ENCODE measurements around the gene TFAP2A. TPM values are rescaled to one million over a fixed set of nuclear protein-coding genes. Genes with fewer than 3 reads are reported as not detected.

TFAP2A gene
- total and polyA plus RNA-seq, 10 of the 15 experiments (the other 5 are each of a cell fraction or from before 2014, with no cell fraction given) = 0.05 to 0.46 (median 0.17) TPM; not detected in 4

GRCh38 chr6:10408457-10408856 lies 6.4 kb downstream of the TFAP2A start:
- no peak overlapping the region for H2AFZ ChIP-seq (ENCODE audit: control insufficient read depth, low read depth, low read length)
- no peaks in the 10 kb centered on the region for H4K20me1 ChIP-seq (ENCODE audit: control insufficient read depth, insufficient read depth)
- peaks cover 9% of the 10 kb centered on the region; the same call in 2 of the 3 replicates for H3K9me3 ChIP-seq (replicated peaks; ENCODE audit: control insufficient read depth, insufficient read depth, low read length)
- no peaks in the 10 kb centered on the region for H3K36me3 ChIP-seq (ENCODE audit: control insufficient read depth in 2 of 2, insufficient read depth in 2 of 2, low read length in 1 of 2)
- H3K4me1 ChIP-seq (ENCODE audit: control insufficient read depth, insufficient read depth, low read length) = peaks cover 10% of the 10 kb centered on the region
- ATAC-seq = no peak
- H3K27me3 ChIP-seq (replicated peaks in 1 of 2; ENCODE audit: control insufficient read depth in 2 of 2, insufficient read depth in 2 of 2, low read length in 1 of 2) = peaks cover 3 to 24% of the 10 kb centered on the region in 2 experiments; a peak in 3 of 4 replicates
- RAD21 ChIA-PET (ENCODE audit: unreplicated experiment) = interaction anchor here (0.6 kb wide), 1 partner anchor 57 kb away, joined by 3 read pairs; no protein-coding TSS in a partner anchor
- H3K9ac ChIP-seq (ENCODE audit: control insufficient read depth, insufficient read depth, low read length) = no peak overlapping the region
- SMC1A ChIA-PET (ENCODE audit: uncharacterized antibody, unreplicated experiment) = no interaction called here
- DNase-seq (ENCODE audit: low read depth, low spot score) = no peak
- H3K27ac ChIP-seq (ENCODE audit: control insufficient read depth, insufficient read depth) = no peak overlapping the region
- H3K4me2 ChIP-seq (ENCODE audit: control insufficient read depth, insufficient read depth) = no peak overlapping the region
- in situ Hi-C loops (cut with MboI) = no loop called here
- intact Hi-C loops (cut with micrococcal nuclease; ENCODE audit: unreplicated experiment) = no loop called here
- H3K79me2 ChIP-seq (ENCODE audit: control insufficient read depth, insufficient read depth, low read length) = no peaks in the 10 kb centered on the region
- POLR2A ChIA-PET = no interaction called here
- FAIRE-seq = no peak
- CTCF ChIA-PET = interaction anchor here (1.7 kb wide), 1 partner anchor 21 kb away, joined by 8 read pairs; no protein-coding TSS in a partner anchor
- no peak overlapping the region for H3K4me3 ChIP-seq
- WGBS (ENCODE audit: insufficient coverage, insufficient replicate concordance, low lambda C conversion rate, missing lambda C conversion rate) = 50% methylated on average over 1 of the region's 1 CpG
- BruUV-seq (replicated peaks) = no TSS peak
- TF ChIP-seq SKIL (IDR thresholded peaks at IDR 0.05; ENCODE audit: low read depth, poor library complexity, severe bottlenecking) (no peak), CBX5 (IDR thresholded peaks at IDR 0.05; ENCODE audit: low read depth) (no peak), PAX5 (IDR thresholded peaks at IDR 0.05; ENCODE audit: borderline replicate concordance, low read depth, low read length) (no peak), SREBF2 (IDR thresholded peaks at IDR 0.05; ENCODE audit: low read length) (no peak), RUNX3 (IDR thresholded peaks at IDR 0.05; ENCODE audit: low read length) (no peak), NBN (IDR thresholded peaks at IDR 0.05) (no peak), NRF1 (conservative IDR thresholded peaks at IDR 0.05; ENCODE audit: low read depth, low read length) (no peak), PBX3 (IDR thresholded peaks at IDR 0.05; ENCODE audit: insufficient replicate concordance, low read depth, low read length) (no peak), RAD51 (IDR thresholded peaks at IDR 0.05) (no peak), KLF5 (IDR thresholded peaks at IDR 0.05; ENCODE audit: partially characterized antibody) (no peak), TCF7 (IDR thresholded peaks at IDR 0.05; ENCODE audit: borderline replicate concordance) (no peak), NR2C2 (IDR thresholded peaks at IDR 0.05; ENCODE audit: borderline replicate concordance, control insufficient read depth, insufficient read length, low read depth) (no peak), SPI1 (IDR thresholded peaks at IDR 0.05; ENCODE audit: borderline replicate concordance, insufficient read depth, low read depth, low read length) (no peak), YBX1 (IDR thresholded peaks at IDR 0.05) (no peak), E2F4 (IDR thresholded peaks at IDR 0.05; ENCODE audit: low read depth, low read length) (no peak)
- TF ChIP-seq, protein P1, sequence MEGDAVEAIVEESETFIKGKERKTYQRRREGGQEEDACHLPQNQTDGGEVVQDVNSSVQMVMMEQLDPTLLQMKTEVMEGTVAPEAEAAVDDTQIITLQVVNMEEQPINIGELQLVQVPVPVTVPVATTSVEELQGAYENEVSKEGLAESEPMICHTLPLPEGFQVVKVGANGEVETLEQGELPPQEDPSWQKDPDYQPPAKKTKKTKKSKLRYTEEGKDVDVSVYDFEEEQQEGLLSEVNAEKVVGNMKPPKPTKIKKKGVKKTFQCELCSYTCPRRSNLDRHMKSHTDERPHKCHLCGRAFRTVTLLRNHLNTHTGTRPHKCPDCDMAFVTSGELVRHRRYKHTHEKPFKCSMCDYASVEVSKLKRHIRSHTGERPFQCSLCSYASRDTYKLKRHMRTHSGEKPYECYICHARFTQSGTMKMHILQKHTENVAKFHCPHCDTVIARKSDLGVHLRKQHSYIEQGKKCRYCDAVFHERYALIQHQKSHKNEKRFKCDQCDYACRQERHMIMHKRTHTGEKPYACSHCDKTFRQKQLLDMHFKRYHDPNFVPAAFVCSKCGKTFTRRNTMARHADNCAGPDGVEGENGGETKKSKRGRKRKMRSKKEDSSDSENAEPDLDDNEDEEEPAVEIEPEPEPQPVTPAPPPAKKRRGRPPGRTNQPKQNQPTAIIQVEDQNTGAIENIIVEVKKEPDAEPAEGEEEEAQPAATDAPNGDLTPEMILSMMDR (IDR thresholded peaks at IDR 0.05 in 2 of 3, conservative IDR thresholded peaks at IDR 0.05 in 1 of 3; ENCODE audit: control insufficient read depth in 2 of 3, extremely low read depth in 1 of 3, insufficient read depth in 1 of 3, low read depth in 3 of 3, low read length in 3 of 3) = no peak
- TF ChIP-seq, protein P2, sequence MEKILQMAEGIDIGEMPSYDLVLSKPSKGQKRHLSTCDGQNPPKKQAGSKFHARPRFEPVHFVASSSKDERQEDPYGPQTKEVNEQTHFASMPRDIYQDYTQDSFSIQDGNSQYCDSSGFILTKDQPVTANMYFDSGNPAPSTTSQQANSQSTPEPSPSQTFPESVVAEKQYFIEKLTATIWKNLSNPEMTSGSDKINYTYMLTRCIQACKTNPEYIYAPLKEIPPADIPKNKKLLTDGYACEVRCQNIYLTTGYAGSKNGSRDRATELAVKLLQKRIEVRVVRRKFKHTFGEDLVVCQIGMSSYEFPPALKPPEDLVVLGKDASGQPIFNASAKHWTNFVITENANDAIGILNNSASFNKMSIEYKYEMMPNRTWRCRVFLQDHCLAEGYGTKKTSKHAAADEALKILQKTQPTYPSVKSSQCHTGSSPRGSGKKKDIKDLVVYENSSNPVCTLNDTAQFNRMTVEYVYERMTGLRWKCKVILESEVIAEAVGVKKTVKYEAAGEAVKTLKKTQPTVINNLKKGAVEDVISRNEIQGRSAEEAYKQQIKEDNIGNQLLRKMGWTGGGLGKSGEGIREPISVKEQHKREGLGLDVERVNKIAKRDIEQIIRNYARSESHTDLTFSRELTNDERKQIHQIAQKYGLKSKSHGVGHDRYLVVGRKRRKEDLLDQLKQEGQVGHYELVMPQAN (conservative IDR thresholded peaks at IDR 0.05) = no peak
